NCI-H1694 treated with DMSO at 0.1 percent for 48 hours (cell line): Measurements from ENCODE around the gene RCE1.

Experiments used
- DNase-seq: peaks from one replicate; lab custom pipeline; 2025; lab: John Stamatoyannopoulos, UW

Gene RCE1

GRCh38 chr11:66845143-66845875, 2.1 kb downstream of the RCE1 start:
- DNase-seq = no peak

GRCh38 chr11:66845876-66846212, 2.6 kb downstream of the RCE1 start:
- DNase-seq = no peak

- no peak for DNase-seq
Measured at GRCh38 chr11:66846671-66847091, 3.4 kb downstream of the RCE1 start.

- no peak for DNase-seq
Measured at GRCh38 chr11:66847461-66848232, 4.4 kb downstream of the RCE1 start.

- no peak for DNase-seq
Measured at GRCh38 chr11:66848671-66849500, 5.6 kb downstream of the RCE1 start.

GRCh38 chr11:66849501-66850234, 6.4 kb downstream of the RCE1 start:
- no peak for DNase-seq

- DNase-seq = no peak
Measured at GRCh38 chr11:66850235-66850587, 7.0 kb downstream of the RCE1 start.

GRCh38 chr11:66850588-66851238, 7.5 kb downstream of the RCE1 start:
- DNase-seq = no peak

- no peak for DNase-seq
Measured at GRCh38 chr11:66851239-66851596, 8.0 kb downstream of the RCE1 start.

GRCh38 chr11:66851698-66852465, 8.6 kb downstream of the RCE1 start:
- no peak for DNase-seq

GRCh38 chr11:66852466-66853241, 9.4 kb downstream of the RCE1 start:
- no peak for DNase-seq

GRCh38 chr11:66853242-66854229, 10.3 kb downstream of the RCE1 start:
- DNase-seq = no peak

GRCh38 chr11:66854231-66854661, 11.0 kb downstream of the RCE1 start:
- DNase-seq = no peak

GRCh38 chr11:66854729-66855211, 11.5 kb downstream of the RCE1 start:
- DNase-seq = no peak

GRCh38 chr11:66855574-66856495, 12.6 kb downstream of the RCE1 start:
- peak; percentile 60 for DNase-seq

- DNase-seq = no peak
Measured at GRCh38 chr11:66856496-66857233, 13.4 kb downstream of the RCE1 start, which contains the start of gene LRFN4. LRFN4 (plus strand) TSS chr11:66857064; CDS start chr11:66857745, 681 bp downstream.
